Lung (tissue), 12 donors: Measurements from ENCODE around the gene SPACDR. TPM values are rescaled to one million over a fixed set of nuclear protein-coding genes. Genes with fewer than 3 reads are reported as not detected.

Experiments used
- ATAC-seq: fragments of 200-7000 bp; cut with Tn5 transposase; one replicate; pipeline ENCODE4 v1.9.1; 2020; ENCODE audit warnings: moderate number of reproducible peaks; ENCODE audit not compliant: insufficient read depth, low FRiP score
- DNase-seq, 3 donors: peaks; one replicate each; pipeline ENCODE4 v3.0.0-alpha.2; 2013 to 2017
- H3K27ac ChIP-seq, 2 donors: one replicate each; pipeline ENCODE4 v1.5.1; 2013; ENCODE audit warnings: mild to moderate bottlenecking in 2 of 2, moderate library complexity in 2 of 2, control low read depth in 1 of 2, inconsistent platforms in 1 of 2, low read depth in 1 of 2, low read length in 1 of 2
- H3K27me3 ChIP-seq, 3 donors: one replicate each; pipeline ENCODE4 v1.5.1; 2013; ENCODE audit warnings: low read length in 2 of 3; ENCODE audit not compliant: control insufficient read depth in 3 of 3, insufficient read depth in 3 of 3
- H3K36me3 ChIP-seq, 4 donors: one replicate each; pipeline ENCODE4 v1.5.1; 2013; ENCODE audit warnings: low read length in 4 of 4, mild to moderate bottlenecking in 1 of 4, moderate library complexity in 1 of 4; ENCODE audit not compliant: control insufficient read depth in 4 of 4, insufficient read depth in 4 of 4
- H3K4me1 ChIP-seq, 5 donors: one replicate each; pipeline ENCODE4 v1.5.1; 2013; ENCODE audit warnings: low read length in 5 of 5, mild to moderate bottlenecking in 2 of 5, moderate library complexity in 1 of 5; ENCODE audit not compliant: control insufficient read depth in 5 of 5, insufficient read depth in 5 of 5
- H3K4me3 ChIP-seq: one replicate; pipeline ENCODE4 v1.5.1; 2013; ENCODE audit warnings: mild to moderate bottlenecking, control low read depth, moderate library complexity
- H3K9ac ChIP-seq, 2 donors: one replicate each; pipeline ENCODE4 v1.5.1; 2013; ENCODE audit warnings: low read length in 2 of 2, control low read depth in 1 of 2; ENCODE audit not compliant: insufficient read depth in 1 of 2
- H3K9me3 ChIP-seq, 4 donors: one replicate each; pipeline ENCODE4 v1.5.1; 2013; ENCODE audit warnings: low read length in 3 of 4, mild to moderate bottlenecking in 1 of 4, moderate library complexity in 1 of 4; ENCODE audit not compliant: control insufficient read depth in 4 of 4, insufficient read depth in 3 of 4
- whole genome bisulfite sequencing, 2 donors: extraction: QIAGEN DNeasy Blood & Tissue Kit; methylation state at CpG; one replicate each; pipeline ENCODE4 v1.1.7; 2013; 5-methylcytosine and 5-hydroxymethylcytosine counted together
- polyA plus RNA-seq, 2 donors: library from polyadenylated mRNA; stranded (reverse); fragments of 200-250 nt; gene quantifications; one replicate each; pipeline ENCODE4 v1.2.1, GENCODE V29; 2013
- total RNA-seq, 2 donors: library from RNA; depleted of rRNA in 1 of 2; stranded (reverse); fragments of >200 nt in 1 of 2; gene quantifications; one replicate each; pipeline ENCODE4 v1.2.1, GENCODE V29; 2014 to 2021
- TF ChIP-seq, protein P1 (sequence below): IDR thresholded peaks from 2 replicates; pipeline ENCODE4 v1.5.1; 2012; ENCODE audit warnings: mild to moderate bottlenecking; ENCODE audit errors: control extremely low read depth, extremely low read depth
- donor health status: control.
- donor health status: control.
- donor health status: Bipolar disorder and iron deficiency.
- donor health status: healthy.
- donor health status: DM: yes; HTN: yes; CAD: no.

Gene SPACDR
- total and polyA plus RNA-seq, 4 donors = 0.54 to 2.0 (median 0.83) TPM

DNA sequence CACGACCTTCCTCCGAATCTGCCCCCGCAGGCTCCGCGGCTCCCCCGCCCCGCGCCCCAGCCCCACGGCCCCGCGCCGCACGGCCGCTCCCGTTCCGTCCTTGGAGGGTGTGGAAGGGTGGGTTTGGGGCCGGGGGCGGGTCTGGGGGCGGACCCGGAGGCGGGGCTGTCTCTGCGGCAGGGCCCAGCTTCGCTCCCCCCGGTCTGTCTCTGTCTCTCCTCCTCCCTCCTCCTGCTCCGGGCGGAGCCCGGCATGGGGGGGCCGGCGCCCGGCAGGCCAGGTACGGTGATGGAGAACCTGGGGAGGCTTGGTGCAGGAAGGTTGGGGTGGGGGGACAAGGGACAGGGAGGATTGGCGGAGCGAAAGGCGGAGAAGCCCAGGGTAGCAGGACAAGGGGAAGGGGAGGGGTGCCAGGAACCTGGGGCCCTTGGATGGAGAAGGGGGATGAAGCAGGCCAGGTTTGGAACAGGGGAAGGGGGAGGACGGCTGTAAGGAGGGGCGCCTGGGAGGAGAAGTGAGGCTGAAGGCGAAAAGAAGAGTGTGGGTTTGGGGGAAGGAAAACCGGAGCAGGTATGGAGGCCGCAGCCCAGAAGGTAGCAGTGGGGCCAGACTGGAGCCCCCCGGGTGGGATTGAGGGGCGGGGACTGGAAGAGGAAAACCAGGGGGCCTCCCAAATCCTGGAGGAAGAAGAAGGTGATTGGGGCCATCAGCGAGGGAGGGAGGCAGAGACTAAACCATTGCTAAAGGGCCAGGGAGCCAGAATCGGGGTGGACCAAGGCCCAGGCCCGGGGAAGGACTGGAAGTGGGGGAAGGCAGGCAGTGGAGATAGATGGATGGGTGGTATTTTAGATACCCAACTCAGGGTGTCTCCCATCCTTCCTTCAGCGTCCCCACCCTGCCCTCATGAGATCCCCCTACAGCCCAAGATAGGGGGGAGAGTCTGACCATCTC lies 19.9 kb upstream of the SPACDR start, which contains the start of gene NYAP1:
Gene NYAP1, plus strand, starts transcription at position 206 of the 951 bp plus-strand sequence. CDS start 1,385 bp downstream, outside the sequence.
- H3K9me3 ChIP-seq = no peaks in the 10 kb centered on the region
- H3K4me1 ChIP-seq = peaks cover 0 to 23% (median 4%) of the 10 kb centered on the region in 5 donors
- ATAC-seq = peak; percentile 5
- H3K9ac ChIP-seq = peak within 1 kb of the TSS; percentile 38 to 39
- TF ChIP-seq, protein P1, sequence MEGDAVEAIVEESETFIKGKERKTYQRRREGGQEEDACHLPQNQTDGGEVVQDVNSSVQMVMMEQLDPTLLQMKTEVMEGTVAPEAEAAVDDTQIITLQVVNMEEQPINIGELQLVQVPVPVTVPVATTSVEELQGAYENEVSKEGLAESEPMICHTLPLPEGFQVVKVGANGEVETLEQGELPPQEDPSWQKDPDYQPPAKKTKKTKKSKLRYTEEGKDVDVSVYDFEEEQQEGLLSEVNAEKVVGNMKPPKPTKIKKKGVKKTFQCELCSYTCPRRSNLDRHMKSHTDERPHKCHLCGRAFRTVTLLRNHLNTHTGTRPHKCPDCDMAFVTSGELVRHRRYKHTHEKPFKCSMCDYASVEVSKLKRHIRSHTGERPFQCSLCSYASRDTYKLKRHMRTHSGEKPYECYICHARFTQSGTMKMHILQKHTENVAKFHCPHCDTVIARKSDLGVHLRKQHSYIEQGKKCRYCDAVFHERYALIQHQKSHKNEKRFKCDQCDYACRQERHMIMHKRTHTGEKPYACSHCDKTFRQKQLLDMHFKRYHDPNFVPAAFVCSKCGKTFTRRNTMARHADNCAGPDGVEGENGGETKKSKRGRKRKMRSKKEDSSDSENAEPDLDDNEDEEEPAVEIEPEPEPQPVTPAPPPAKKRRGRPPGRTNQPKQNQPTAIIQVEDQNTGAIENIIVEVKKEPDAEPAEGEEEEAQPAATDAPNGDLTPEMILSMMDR = no peak
- peak within 1 kb of the TSS; percentile 29 for H3K4me3 ChIP-seq
- H3K27ac ChIP-seq = no peak within 1 kb of the TSS
- 26 to 29% methylated on average over 35 to 45 of the region's 45 CpGs for WGBS, 2 donors
- peak; percentile 76 to 84 (median 84) for DNase-seq
- no peaks in the 10 kb centered on the region for H3K27me3 ChIP-seq
- H3K36me3 ChIP-seq = no peaks in the 10 kb centered on the region

DNA sequence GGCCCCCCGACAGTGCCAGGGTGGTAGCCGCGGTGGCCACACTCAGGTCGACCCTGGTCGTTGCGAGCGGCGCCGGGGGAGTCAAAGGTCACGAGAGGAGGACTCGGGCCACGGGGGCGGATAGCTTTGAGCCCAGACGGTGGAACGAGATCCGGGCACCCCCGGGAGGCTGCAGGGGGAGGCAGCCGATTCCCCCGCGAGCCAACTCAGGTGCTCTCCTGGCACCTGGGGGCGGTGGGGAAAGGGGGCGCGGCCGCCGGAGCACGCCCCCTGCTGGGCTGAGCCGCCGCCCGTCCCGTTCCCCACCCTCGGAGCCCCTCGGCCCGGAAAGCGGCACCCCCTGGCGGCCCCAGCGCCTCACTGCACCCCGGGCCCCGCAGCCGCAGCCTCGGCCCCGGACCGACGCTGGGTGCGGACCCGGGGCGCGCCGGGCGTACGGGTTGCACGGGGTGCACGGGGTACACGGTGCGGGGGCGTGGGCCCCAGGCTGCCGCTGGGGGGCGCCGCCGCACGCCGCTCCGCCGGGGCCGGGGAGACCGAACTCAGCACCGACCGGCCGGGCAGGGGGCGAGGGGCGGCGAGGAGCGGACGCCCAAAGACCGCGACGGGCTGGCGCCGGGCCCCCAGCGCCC lies 19.1 kb upstream of the SPACDR start:
- ATAC-seq = peak; percentile 46
- Histone ChIP-seq H3K9me3 (no peaks in the 10 kb centered on the region), H3K27me3 (no peaks in the 10 kb centered on the region), H3K9ac (no peak overlapping the region), H3K4me1 (peaks cover 0 to 23% (median 4%) of the 10 kb centered on the region in 5 donors), H3K27ac (no peak overlapping the region), H3K36me3 (no peaks in the 10 kb centered on the region), H3K4me3 (peak overlapping the region; percentile 29)
- WGBS, 2 donors = 1% methylated on average over 36 to 79 of the region's 79 CpGs
- TF ChIP-seq, protein P1 = peak; percentile 64
- DNase-seq = peak; percentile 71 to 83 (median 76)

DNA sequence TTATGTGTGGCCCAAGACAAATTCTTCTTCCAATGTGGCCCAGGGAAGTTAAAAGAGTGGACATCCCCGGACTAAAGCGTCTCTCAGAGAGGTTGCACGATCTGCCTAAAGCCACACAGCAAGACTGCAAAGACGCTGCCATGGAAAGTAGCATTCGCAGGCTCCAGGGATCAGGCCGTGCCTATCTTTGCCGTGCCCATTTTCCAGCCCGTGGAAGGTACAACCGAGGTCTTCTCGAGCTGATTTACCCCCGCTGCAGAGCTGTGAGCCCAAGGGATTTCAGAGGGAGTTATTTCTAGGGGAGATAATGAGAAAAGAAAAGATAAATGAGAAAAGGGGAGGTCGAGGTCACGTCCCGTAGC lies 18.6 kb upstream of the SPACDR start:
- DNase-seq (no peak), ATAC-seq (no peak)
- H3K36me3 ChIP-seq = no peaks in the 10 kb centered on the region
- TF ChIP-seq, protein P1 = no peak
- no peaks in the 10 kb centered on the region for H3K9me3 ChIP-seq
- no peaks in the 10 kb centered on the region for H3K27me3 ChIP-seq
- WGBS, 2 donors = 42 to 53% methylated on average over 14 of the region's 14 CpGs
- H3K4me1 ChIP-seq = peaks cover 0 to 23% (median 4%) of the 10 kb centered on the region in 5 donors
- no peak overlapping the region for H3K9ac ChIP-seq
- no peak overlapping the region for H3K27ac ChIP-seq
- H3K4me3 ChIP-seq = no peak overlapping the region
